Measurements from ENCODE around the gene CASP8AP2.

The CASP8AP2 gene

GRCh38 chr6:89862698-89863097 lies 33.0 kb downstream of the CASP8AP2 start:
- no peak for DNase-seq
- Mint-ChIP-seq H3K4me1 (no peaks in the 10 kb centered on the region), H3K9me3 (peaks cover 18% of the 10 kb centered on the region), H3K36me3 (ENCODE audit: low read depth) (peaks cover 86% of the 10 kb centered on the region), H3K4me3 (no peak overlapping the region), H3K27me3 (ENCODE audit: low read depth, poor library complexity) (no peaks in the 10 kb centered on the region), H3K27ac (no peak overlapping the region)
- TF ChIP-seq CTCF (IDR thresholded peaks at IDR 0.05), result no peak

- H3K36me3 Mint-ChIP-seq (ENCODE audit: low read depth), result peaks cover 94% of the 10 kb centered on the region
Observed at GRCh38 chr6:89866024-89866678, 36.5 kb downstream of the CASP8AP2 start.

GRCh38 chr6:89873721-89874120 lies 44.0 kb downstream of the CASP8AP2 start:
- H3K27ac Mint-ChIP-seq, result no peak overlapping the region
- no peaks in the 10 kb centered on the region for H3K9me3 Mint-ChIP-seq
- H3K27me3 Mint-ChIP-seq (ENCODE audit: low read depth, poor library complexity), result peaks cover 6% of the 10 kb centered on the region
- H3K4me3 Mint-ChIP-seq, result no peak overlapping the region
- TF ChIP-seq CTCF (IDR thresholded peaks at IDR 0.05), result no peak
- H3K4me1 Mint-ChIP-seq, result no peaks in the 10 kb centered on the region
- DNase-seq, result no peak
- peaks cover 35% of the 10 kb centered on the region for H3K36me3 Mint-ChIP-seq (ENCODE audit: low read depth)

More at GRCh38 chr6:89866024-89866678, 36.5 kb downstream of the CASP8AP2 start:
- H3K27ac Mint-ChIP-seq, result no peak overlapping the region
- H3K9me3 Mint-ChIP-seq, result peaks cover 21% of the 10 kb centered on the region
- H3K27me3 Mint-ChIP-seq (ENCODE audit: low read depth, poor library complexity), result no peaks in the 10 kb centered on the region
- H3K4me3 Mint-ChIP-seq, result no peak overlapping the region
- DNase-seq, result no peak
- no peaks in the 10 kb centered on the region for H3K4me1 Mint-ChIP-seq
- TF ChIP-seq CTCF (IDR thresholded peaks at IDR 0.05), result no peak

GRCh38 chr6:89874438-89874837 lies 44.8 kb downstream of the CASP8AP2 start:
- Mint-ChIP-seq H3K4me3 (no peak overlapping the region), H3K27me3 (ENCODE audit: low read depth, poor library complexity) (peaks cover 6% of the 10 kb centered on the region), H3K36me3 (ENCODE audit: low read depth) (peaks cover 31% of the 10 kb centered on the region), H3K27ac (no peak overlapping the region), H3K9me3 (no peaks in the 10 kb centered on the region), H3K4me1 (no peaks in the 10 kb centered on the region)
- no peak for TF ChIP-seq CTCF (IDR thresholded peaks at IDR 0.05)
- DNase-seq, result no peak

- no peak overlapping the region for H3K27ac Mint-ChIP-seq
- H3K36me3 Mint-ChIP-seq (ENCODE audit: low read depth), result no peaks in the 10 kb centered on the region
- DNase-seq, result no peak
- peaks cover 24% of the 10 kb centered on the region for H3K27me3 Mint-ChIP-seq (ENCODE audit: low read depth, poor library complexity)
- no peaks in the 10 kb centered on the region for H3K9me3 Mint-ChIP-seq
- H3K4me1 Mint-ChIP-seq, result peaks cover 8% of the 10 kb centered on the region
- TF ChIP-seq CTCF (IDR thresholded peaks at IDR 0.05), result no peak
- no peak overlapping the region for H3K4me3 Mint-ChIP-seq
Observed at GRCh38 chr6:89886378-89887120, 56.9 kb downstream of the CASP8AP2 start.

Data from nephron progenitor cell (in vitro differentiated cells).